GM12878 (cell line): ENCODE results near the gene FOXL1. TPM values are rescaled to one million over a fixed set of nuclear protein-coding genes. Genes with fewer than 3 reads are reported as not detected.

Experiments used
- ATAC-seq: fragments of 200-7000 bp; cut with Tn5 transposase; 3 replicates; pipeline ENCODE4 v1.9.1; 2020; ENCODE audit warnings: mild to moderate bottlenecking, moderate library complexity
- BruUV-seq: library from RNA; stranded (reverse); fragments of 400-500 nt; replicated peaks from 2 replicates; lab custom pipeline; 2021; lab: Mats Ljungman, UMichigan
- CTCF ChIA-PET: fragments of 300-600 bp; sonication (Branson Sonifier 250); formaldehyde crosslinking; extraction: SDS; loops from one replicate; lab custom pipeline; 2021; ENCODE audit warnings: inconsistent platforms; lab: Yijun Ruan, JAX
- POLR2A ChIA-PET: fragments of 350-600 bp; formaldehyde crosslinking; extraction: SDS; loops from one replicate; lab custom pipeline; 2021; ENCODE audit warnings: inconsistent platforms; lab: Charles Lee
- RAD21 ChIA-PET: fragments of 300-600 bp; sonication (Branson Sonifier 250); formaldehyde crosslinking; loops from one replicate; lab custom pipeline; 2023; ENCODE audit warnings: antibody characterized with exemption; ENCODE audit not compliant: unreplicated experiment; lab: Charles Lee
- SMC1A ChIA-PET: fragments of 300-600 bp; sonication (Branson Sonifier 250); formaldehyde crosslinking; loops from one replicate; lab custom pipeline; 2023; ENCODE audit not compliant: unreplicated experiment, uncharacterized antibody; lab: Charles Lee
- DNase-seq: peaks from one replicate; pipeline ENCODE4 v3.0.0-alpha.2; 2011; ENCODE audit warnings: low read depth, low spot score
- FAIRE-seq: peaks from 3 replicates; lab custom pipeline; 2011; peaks lifted over from hg19 to GRCh38; lab: Jason Lieb, UNC
- H2AFZ ChIP-seq: 2 replicates; pipeline ENCODE4 v1.6.0; 2011; ENCODE audit warnings: low read depth, low read length, control low read depth; ENCODE audit not compliant: control insufficient read depth
- H3K27ac ChIP-seq: 2 replicates; pipeline ENCODE4 v1.5.1; 2011; ENCODE audit warnings: control low read depth; ENCODE audit not compliant: control insufficient read depth, insufficient read depth
- H3K27me3 ChIP-seq, 2 experiments: replicated peaks in 1 of 2; 2 replicates each; pipeline versions ENCODE4 v1.6.0 to v1.6.1; 2011; ENCODE audit warnings: low read length in 1 of 2; ENCODE audit not compliant: control insufficient read depth in 2 of 2, insufficient read depth in 2 of 2
- H3K36me3 ChIP-seq, 2 experiments: 2 replicates each; pipeline ENCODE4 v1.5.1; 2011; ENCODE audit warnings: low read length in 1 of 2; ENCODE audit not compliant: control insufficient read depth in 2 of 2, insufficient read depth in 2 of 2
- H3K4me1 ChIP-seq: 2 replicates; pipeline ENCODE4 v1.6.1; 2011; ENCODE audit warnings: mild to moderate bottlenecking, low read length, moderate library complexity, mixed read lengths; ENCODE audit not compliant: control insufficient read depth, insufficient read depth
- H3K4me2 ChIP-seq: 2 replicates; pipeline ENCODE4 v1.6.0; 2011; ENCODE audit warnings: control low read depth; ENCODE audit not compliant: control insufficient read depth, insufficient read depth
- H3K4me3 ChIP-seq: fragments of 200-600 bp; sonication (generic); 2 replicates; pipeline ENCODE4 v1.5.1; 2016
- H3K79me2 ChIP-seq: 2 replicates; pipeline ENCODE4 v1.6.0; 2011; ENCODE audit warnings: low read length; ENCODE audit not compliant: control insufficient read depth, insufficient read depth
- H3K9ac ChIP-seq: 2 replicates; pipeline ENCODE4 v1.8.0; 2011; ENCODE audit warnings: low read length, control low read depth, mixed read lengths; ENCODE audit not compliant: control insufficient read depth, insufficient read depth
- H3K9me3 ChIP-seq: replicated peaks from 3 replicates; pipeline ENCODE4 v1.5.1; 2011; ENCODE audit warnings: mild to moderate bottlenecking, low read length; ENCODE audit not compliant: control insufficient read depth, insufficient read depth
- H4K20me1 ChIP-seq: 2 replicates; pipeline ENCODE4 v1.6.0; 2011; ENCODE audit not compliant: control insufficient read depth, insufficient read depth
- ASH2L ChIP-seq: fragments of 300-600, 200-600 bp; sonication (generic); IDR thresholded peaks from 2 replicates; pipeline ENCODE4 v1.6.1; 2017; ENCODE audit warnings: low read depth, mild to moderate bottlenecking, borderline replicate concordance
- KDM1A ChIP-seq: fragments of 200-600 bp; sonication (generic); IDR thresholded peaks from 2 replicates; pipeline ENCODE4 v1.6.1; 2016; ENCODE audit warnings: borderline replicate concordance
- KLF5 ChIP-seq: fragments of 450-650 bp; IDR thresholded peaks from 2 replicates; pipeline ENCODE4 v1.6.1; 2014; ENCODE audit warnings: mild to moderate bottlenecking; ENCODE audit not compliant: partially characterized antibody
- MAX ChIP-seq: IDR thresholded peaks from 2 replicates; pipeline ENCODE4 v1.6.1; 2012; ENCODE audit warnings: low read depth, low read length, improper control_type of control experiment
- MEF2B ChIP-seq: fragments of 450-650 bp; IDR thresholded peaks from 2 replicates; pipeline ENCODE4 v1.6.1; 2018; ENCODE audit warnings: mild to moderate bottlenecking, moderate library complexity; ENCODE audit not compliant: partially characterized antibody, poor library complexity, severe bottlenecking
- NRF1 ChIP-seq: conservative IDR thresholded peaks from 2 replicates; pipeline ENCODE4 v1.6.1; 2011; ENCODE audit warnings: mild to moderate bottlenecking, low read depth, low read length, improper control_type of control experiment
- POU2F2 ChIP-seq: IDR thresholded peaks from 3 replicates; pipeline ENCODE4 v1.6.1; 2011; ENCODE audit warnings: low read depth, mild to moderate bottlenecking, low read length, borderline replicate concordance
- PRDM15 ChIP-seq: fragments of 450-650 bp; formaldehyde crosslinking; IDR thresholded peaks from 2 replicates; pipeline ENCODE4 v1.4.0; 2020; ENCODE audit warnings: mild to moderate bottlenecking, moderate library complexity
- TCF12 ChIP-seq: IDR thresholded peaks from 2 replicates; pipeline ENCODE4 v1.6.1; 2011; ENCODE audit warnings: low read depth, mild to moderate bottlenecking, low read length
- ZBTB11 ChIP-seq: fragments of 450-650 bp; formaldehyde crosslinking; IDR thresholded peaks from 2 replicates; pipeline ENCODE4 v1.5.0; 2022; ENCODE audit warnings: mild to moderate bottlenecking, missing genetic modification characterization
- ZBTB33 ChIP-seq: fragments of 450-650 bp; IDR thresholded peaks from 2 replicates; pipeline ENCODE4 v1.6.1; 2017; ENCODE audit warnings: mild to moderate bottlenecking
- WGBS: methylation state at CpG from one replicate; pipeline ENCODE4 v1.1.6; 2016; ENCODE audit warnings: low lambda C conversion rate; ENCODE audit not compliant: insufficient replicate concordance, insufficient coverage; ENCODE audit errors: missing lambda C conversion rate; 5-methylcytosine and 5-hydroxymethylcytosine counted together
- in situ Hi-C: fragments of 300-500 bp; cut with MboI; formaldehyde crosslinking; loops from 9 replicates; pipeline ENCODE4 v1.14.3; 2018; ENCODE audit warnings: mixed read lengths
- intact Hi-C: fragments of 100-400 bp; cut with micrococcal nuclease; formaldehyde crosslinking; loops from one replicate; pipeline ENCODE4 v1.14.2; 2022; ENCODE audit not compliant: unreplicated experiment
- polyA plus RNA-seq, 11 experiments: library from polyadenylated mRNA; depleted of rRNA in 4 of 11; unstranded in 6 of 11; stranded (reverse) in 5 of 11; fragments of >200 nt; fragmentation: Nextera tagmentation in 4 of 11; fragmentation: Illumina TruSeq in 1 of 11; extraction: Ambion mirVana in 4 of 11; extraction: Trizol in 1 of 11; gene quantifications; 1 replicate in 1 of 11; 2 replicates in 10 of 11; pipeline versions ENCODE4 v1.2.1 to v1.2.3, GENCODE V29; 2011 to 2016; ENCODE audit warnings: inconsistent platforms in 2 of 11, missing spikeins in 2 of 11, low read depth in 1 of 11
- total RNA-seq, 4 experiments: library from RNA; depleted of rRNA in 3 of 4; stranded (reverse); fragments of >200 nt in 3 of 4; fragmentation: Illumina TruSeq in 1 of 4; extraction: Trizol in 1 of 4; gene quantifications; 2 replicates each; pipeline versions ENCODE4 v1.2.1 to v1.2.3, GENCODE V29; 2013 to 2021

Gene FOXL1
- total and polyA plus RNA-seq, 10 of the 15 experiments (the other 5 are each of a cell fraction or from before 2014, with no cell fraction given): 0.05 TPM; not detected in 9

GRCh38 chr16:86549893-86550190 is 28.5 kb upstream of the FOXL1 start:
- ATAC-seq: no peak
- WGBS: 99% methylated on average over 7 of the region's 7 CpGs
- CTCF ChIA-PET: interaction anchor here (1.1 kb wide), 1 partner anchor 513 kb away, joined by 3 read pairs; no protein-coding TSS in a partner anchor

More at GRCh38 chr16:86549893-86550190, 28.5 kb upstream of the FOXL1 start:
- no peaks in the 10 kb centered on the region for H3K27me3 ChIP-seq
- no peak overlapping the region for H3K4me3 ChIP-seq
- no peak for DNase-seq
- TF ChIP-seq ZBTB33 (no peak), TCF12 (no peak), ZBTB11 (CRISPR knock-in tag) (no peak), KDM1A (no peak), MEF2B (no peak), POU2F2 (no peak), KLF5 (no peak), NRF1 (no peak), ASH2L (no peak), PRDM15 (no peak), MAX (no peak)
- no peak overlapping the region for H3K9ac ChIP-seq
- H3K9me3 ChIP-seq: no peaks in the 10 kb centered on the region; the same call in 2 of the 3 replicates
- no peaks in the 10 kb centered on the region for H4K20me1 ChIP-seq
- RAD21 ChIA-PET: no interaction called here
- POLR2A ChIA-PET: no interaction called here
- no peak overlapping the region for H3K27ac ChIP-seq
- SMC1A ChIA-PET: no interaction called here
- peaks cover 8% of the 10 kb centered on the region for H3K79me2 ChIP-seq
- no peak overlapping the region for H2AFZ ChIP-seq
- FAIRE-seq: no peak
- peaks cover 0 to 13% of the 10 kb centered on the region in 2 experiments; a peak in 3 of 4 replicates for H3K36me3 ChIP-seq
- no peak overlapping the region for H3K4me2 ChIP-seq
- H3K4me1 ChIP-seq: no peaks in the 10 kb centered on the region
- intact Hi-C loops (no loop called here), in situ Hi-C loops (loop anchor here (10.0 kb wide), 1 partner anchor 845 kb away; the partner anchor contains the start of gene MAP1LC3B)
- BruUV-seq: no TSS peak
